Natural killer cell (primary cell): ENCODE results near the gene DUSP22. TPM values are rescaled to one million over a fixed set of nuclear protein-coding genes. Genes with fewer than 3 reads are reported as not detected.

Experiments used
- ATAC-seq, 3 donors: fragments of 150-1000 bp in 2 of 3; fragments of 200-7000 bp in 1 of 3; cut with Tn5 transposase; 1 replicate in 1 of 3; 2 replicates in 2 of 3; pipeline ENCODE4 v1.10.0; 2021; ENCODE audit warnings: mild to moderate bottlenecking in 2 of 3, moderate library complexity in 2 of 3
- DNase-seq, 2 donors: peaks; one replicate each; pipeline versions ENCODE4 v3.0.0 to v3.0.0-alpha.2; 2013 to 2021; ENCODE audit warnings: mixed read lengths in 1 of 2
- H3K27ac ChIP-seq: one replicate; pipeline ENCODE4 v1.5.1; 2013; ENCODE audit warnings: mild to moderate bottlenecking, low read length
- H3K27me3 ChIP-seq: one replicate; pipeline ENCODE4 v1.6.1; 2013; ENCODE audit warnings: low read length; ENCODE audit not compliant: control insufficient read depth, insufficient read depth
- H3K36me3 ChIP-seq: one replicate; pipeline ENCODE4 v1.6.1; 2013; ENCODE audit warnings: low read length; ENCODE audit not compliant: control insufficient read depth, insufficient read depth
- H3K4me1 ChIP-seq: one replicate; pipeline ENCODE4 v1.6.1; 2013; ENCODE audit warnings: low read length; ENCODE audit not compliant: control insufficient read depth, insufficient read depth
- H3K4me3 ChIP-seq: one replicate; pipeline ENCODE4 v1.5.1; 2013; ENCODE audit warnings: low read length
- H3K9me3 ChIP-seq: one replicate; pipeline ENCODE4 v1.6.1; 2013; ENCODE audit warnings: low read length; ENCODE audit not compliant: control insufficient read depth, insufficient read depth
- H3K27ac Mint-ChIP-seq, 2 donors: one replicate each; pipeline ENCODE4 v1.8.0; 2022; ENCODE audit warnings: mild to moderate bottlenecking in 2 of 2, mixed read lengths in 2 of 2, moderate library complexity in 1 of 2
- H3K27me3 Mint-ChIP-seq, 2 donors: one replicate each; pipeline ENCODE4 v1.8.0; 2022; ENCODE audit warnings: low read depth in 2 of 2, mixed read lengths in 2 of 2
- H3K36me3 Mint-ChIP-seq: one replicate; pipeline ENCODE4 v1.8.0; 2022; ENCODE audit warnings: mixed read lengths
- H3K4me1 Mint-ChIP-seq, 2 donors: one replicate each; pipeline ENCODE4 v1.8.0; 2022; ENCODE audit warnings: mixed read lengths in 2 of 2
- H3K4me3 Mint-ChIP-seq: one replicate; pipeline ENCODE4 v1.8.0; 2022; ENCODE audit warnings: mild to moderate bottlenecking, moderate library complexity, mixed read lengths
- H3K9me3 Mint-ChIP-seq, 2 donors: one replicate each; pipeline ENCODE4 v1.8.0; 2022; ENCODE audit warnings: mixed read lengths in 2 of 2
- CTCF ChIP-seq: fragments of 200-600 bp; IDR thresholded peaks from one replicate; pipeline ENCODE4 v1.8.0; 2022; ENCODE audit warnings: antibody characterized with exemption
- WGBS: methylation state at CpG from one replicate; pipeline ENCODE4 v1.1.7; 2013; ENCODE audit warnings: missing lambda C conversion rate; ENCODE audit not compliant: insufficient coverage; 5-methylcytosine and 5-hydroxymethylcytosine counted together
- intact Hi-C: fragments of 100-400 bp; cut with micrococcal nuclease; formaldehyde crosslinking; loops from one replicate; pipeline ENCODE4 v1.14.2; 2022
- total RNA-seq, 4 donors: library from RNA; stranded (reverse); fragments of 120-200 nt in 1 of 4; gene quantifications; one replicate each; pipeline versions ENCODE4 v1.2.3 to v1.2.4, GENCODE V29; 2013 to 2022

Gene DUSP22
- total RNA-seq, 3 donors from 2014 or later (not counting 1 experiment from before 2014, with no cell fraction given), result 50.4 to 61.5 (median 56.6) TPM

GRCh38 chr6:303948-304558 is 11.8 kb downstream of the DUSP22 start:
- Histone ChIP-seq H3K27ac (no peak overlapping the region), H3K27me3 (no peaks in the 10 kb centered on the region), H3K36me3 (peaks cover 3% of the 10 kb centered on the region), H3K4me3 (no peak overlapping the region), H3K4me1 (peaks cover 7% of the 10 kb centered on the region), H3K9me3 (no peaks in the 10 kb centered on the region)
- H3K27me3 Mint-ChIP-seq, result no peaks in the 10 kb centered on the region
- no peak for DNase-seq
- intact Hi-C loops, result no loop called here
- 91% methylated on average over 21 of the region's 21 CpGs for WGBS
- H3K9me3 Mint-ChIP-seq, result no peaks in the 10 kb centered on the region
- TF ChIP-seq CTCF, result no peak
- H3K4me1 Mint-ChIP-seq, result peaks cover 0 to 12% of the 10 kb centered on the region in 2 donors
- no peak overlapping the region for H3K27ac Mint-ChIP-seq
- ATAC-seq, result no peak
- H3K4me3 Mint-ChIP-seq, result no peak overlapping the region
- no peaks in the 10 kb centered on the region for H3K36me3 Mint-ChIP-seq

GRCh38 chr6:304833-305370 is 12.6 kb downstream of the DUSP22 start:
- H3K36me3 Mint-ChIP-seq, result no peaks in the 10 kb centered on the region
- peaks cover 0 to 20% of the 10 kb centered on the region in 2 donors for H3K4me1 Mint-ChIP-seq
- no peak for TF ChIP-seq CTCF
- 82% methylated on average over 8 of the region's 8 CpGs for WGBS
- H3K9me3 Mint-ChIP-seq, result no peaks in the 10 kb centered on the region
- Histone ChIP-seq H3K27me3 (no peaks in the 10 kb centered on the region), H3K9me3 (no peaks in the 10 kb centered on the region), H3K27ac (no peak overlapping the region), H3K4me3 (no peak overlapping the region), H3K4me1 (peaks cover 7% of the 10 kb centered on the region), H3K36me3 (peaks cover 3% of the 10 kb centered on the region)
- ATAC-seq (no peak), DNase-seq (no peak)
- intact Hi-C loops, result no loop called here
- no peak overlapping the region for H3K4me3 Mint-ChIP-seq
- H3K27ac Mint-ChIP-seq, result no peak overlapping the region
- no peaks in the 10 kb centered on the region for H3K27me3 Mint-ChIP-seq

GRCh38 chr6:305371-306206 is 13.3 kb downstream of the DUSP22 start:
- no peaks in the 10 kb centered on the region for H3K36me3 Mint-ChIP-seq
- Histone ChIP-seq H3K27me3 (no peaks in the 10 kb centered on the region), H3K4me3 (no peak overlapping the region), H3K27ac (no peak overlapping the region), H3K36me3 (peaks cover 3% of the 10 kb centered on the region), H3K4me1 (peaks cover 10% of the 10 kb centered on the region), H3K9me3 (no peaks in the 10 kb centered on the region)
- intact Hi-C loops, result no loop called here
- DNase-seq (no peak), ATAC-seq (no peak)
- peaks cover under 1 to 25% of the 10 kb centered on the region in 2 donors for H3K4me1 Mint-ChIP-seq
- 78% methylated on average over 5 of the region's 5 CpGs for WGBS
- H3K9me3 Mint-ChIP-seq, result no peaks in the 10 kb centered on the region
- TF ChIP-seq CTCF, result no peak
- no peak overlapping the region for H3K4me3 Mint-ChIP-seq
- H3K27me3 Mint-ChIP-seq, result no peaks in the 10 kb centered on the region
- no peak overlapping the region for H3K27ac Mint-ChIP-seq
